LNCaP clone FGC (cell line): Measurements from ENCODE around the gene ATG2B.
"Not testable (repeated sequence)": the region's sequence is repeated elsewhere in the genome, so short reads cannot be mapped to it uniquely, and the experiment has no call there.

Source experiments
- DNase-seq: peaks from one replicate; pipeline ENCODE4 v3.0.0-alpha.2; 2011; ENCODE audit warnings: low read depth
- H3K4me3 ChIP-seq: 2 replicates; pipeline ENCODE4 v1.5.1; 2011; ENCODE audit warnings: mild to moderate bottlenecking, low read depth, low read length, control low read depth
- CTCF ChIP-seq: IDR thresholded peaks from 2 replicates; pipeline ENCODE4 v1.5.1; 2012; ENCODE audit warnings: mild to moderate bottlenecking; ENCODE audit not compliant: control insufficient read depth, insufficient read depth; ENCODE audit errors: extremely low read depth

Gene ATG2B

GRCh38 chr14:96245710-96246538 lies 117.2 kb downstream of the ATG2B start:
- H3K4me3 ChIP-seq = no peak overlapping the region
- no peak for TF ChIP-seq CTCF
- DNase-seq = no peak

GRCh38 chr14:96245074-96245473 lies 118.1 kb downstream of the ATG2B start:
- not testable (repeated sequence) for DNase-seq, H3K4me3 ChIP-seq

DNA sequence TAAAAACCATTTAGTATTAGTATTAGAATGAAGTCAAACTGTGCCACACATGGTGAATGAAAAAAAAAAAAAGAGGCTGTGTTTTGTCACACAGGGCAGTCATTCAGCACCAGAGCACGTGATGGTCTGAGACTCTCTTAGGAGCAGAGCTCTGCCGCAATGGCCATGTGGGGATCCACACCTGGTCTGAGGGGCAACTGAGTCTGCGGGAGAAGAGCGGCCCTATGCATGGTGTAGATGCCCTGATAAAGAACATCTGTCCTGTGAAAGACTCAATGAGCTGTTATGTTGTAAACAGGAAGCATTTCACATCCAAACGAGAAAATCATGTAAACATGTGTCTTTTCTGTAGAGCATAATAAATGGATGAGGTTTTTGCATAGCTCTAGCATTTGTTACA lies 119.4 kb downstream of the ATG2B start:
- no peak overlapping the region for H3K4me3 ChIP-seq
- DNase-seq = no peak
- TF ChIP-seq CTCF = no peak

DNA sequence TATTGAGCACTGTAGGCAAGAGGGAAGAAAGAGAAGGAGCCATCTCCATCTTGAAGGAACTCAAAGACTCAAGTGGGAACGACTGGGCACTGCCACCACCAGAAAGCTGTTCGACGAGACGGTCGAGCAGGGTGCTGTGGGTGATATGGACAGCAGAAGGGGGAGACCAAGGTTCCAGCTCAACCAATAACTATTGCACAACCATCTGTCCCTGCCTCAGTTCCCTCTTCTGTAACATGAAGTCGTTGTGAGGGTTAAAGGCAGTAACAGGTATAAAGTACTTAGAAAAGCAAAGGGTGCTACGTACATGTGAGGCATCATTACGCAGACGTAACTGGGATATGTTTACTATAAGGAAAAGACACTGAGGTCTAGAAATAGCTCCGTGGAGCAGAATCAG lies 121.0 kb downstream of the ATG2B start:
- TF ChIP-seq CTCF = no peak
- H3K4me3 ChIP-seq = no peak overlapping the region
- DNase-seq = no peak

GRCh38 chr14:96240641-96241040 lies 122.5 kb downstream of the ATG2B start:
- no peak for TF ChIP-seq CTCF
- DNase-seq = no peak
- no peak overlapping the region for H3K4me3 ChIP-seq

DNA sequence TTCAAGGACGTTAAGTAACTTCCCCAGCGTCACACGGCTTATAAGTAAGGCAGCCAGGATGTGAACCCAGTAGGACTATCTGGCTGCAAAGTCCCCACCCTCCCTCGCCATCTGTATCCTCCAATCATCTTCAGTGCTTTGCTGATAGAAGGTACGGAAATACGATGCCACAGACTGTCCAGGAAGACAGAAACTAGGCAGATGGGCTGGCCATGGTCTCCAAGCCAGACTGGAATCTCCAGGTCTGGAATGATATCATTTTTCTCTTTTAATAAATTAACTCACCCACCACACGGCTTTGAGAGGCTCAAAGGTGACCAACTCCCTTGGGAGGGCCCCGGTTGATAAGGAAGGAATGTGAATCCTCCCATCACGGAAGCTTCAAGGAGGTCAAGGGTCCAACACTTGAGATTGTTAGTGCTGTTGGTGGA lies 123.4 kb downstream of the ATG2B start:
- H3K4me3 ChIP-seq = no peak overlapping the region
- DNase-seq = no peak
- no peak for TF ChIP-seq CTCF

- H3K4me3 ChIP-seq = no peak overlapping the region
- TF ChIP-seq CTCF = no peak
- DNase-seq = no peak
Observed at GRCh38 chr14:96238676-96239265, 124.4 kb downstream of the ATG2B start.
